NCI-H446 treated with DMSO at 0.1 percent for 48 hours (cell line): ENCODE data around the gene TMEM59.

Experiments
- DNase-seq: peaks from one replicate; lab custom pipeline; 2025; lab: John Stamatoyannopoulos, UW

The TMEM59 gene

DNA sequence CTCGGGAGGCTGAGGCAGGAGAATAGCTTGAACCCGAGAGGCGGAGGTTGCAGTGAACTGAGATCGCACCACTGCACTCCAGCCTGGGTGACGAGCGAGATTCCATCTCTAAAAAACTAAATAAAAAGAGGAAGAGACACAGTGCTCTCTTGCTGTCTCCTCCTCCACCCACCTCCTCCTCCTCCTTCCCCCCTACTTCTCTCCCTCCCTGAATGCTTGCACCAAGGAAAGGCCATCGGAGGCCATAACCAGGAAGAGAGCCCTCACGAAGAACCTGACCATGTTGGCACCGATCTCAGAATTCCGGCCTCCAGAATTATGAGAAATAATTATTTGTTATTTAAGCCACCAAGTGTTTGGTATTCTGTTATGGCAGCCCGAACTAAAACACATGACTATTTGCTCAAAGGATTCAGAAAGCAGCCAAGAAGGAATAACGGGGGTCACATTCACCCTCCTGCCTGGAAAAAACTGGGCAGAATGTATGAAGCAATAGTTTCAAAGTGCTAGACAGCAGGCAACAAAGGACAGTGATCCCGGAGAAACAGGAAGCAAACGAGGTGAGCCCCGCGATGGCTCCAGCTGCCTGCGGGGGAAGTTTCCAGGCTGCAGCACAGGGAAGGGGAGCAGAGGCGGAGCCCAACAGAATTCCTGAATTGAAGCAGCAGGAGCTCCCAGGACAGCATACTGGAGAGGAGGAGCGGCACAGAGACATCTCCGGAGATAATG lies 70.8 kb downstream of the TMEM59 start:
- no peak for DNase-seq

DNA sequence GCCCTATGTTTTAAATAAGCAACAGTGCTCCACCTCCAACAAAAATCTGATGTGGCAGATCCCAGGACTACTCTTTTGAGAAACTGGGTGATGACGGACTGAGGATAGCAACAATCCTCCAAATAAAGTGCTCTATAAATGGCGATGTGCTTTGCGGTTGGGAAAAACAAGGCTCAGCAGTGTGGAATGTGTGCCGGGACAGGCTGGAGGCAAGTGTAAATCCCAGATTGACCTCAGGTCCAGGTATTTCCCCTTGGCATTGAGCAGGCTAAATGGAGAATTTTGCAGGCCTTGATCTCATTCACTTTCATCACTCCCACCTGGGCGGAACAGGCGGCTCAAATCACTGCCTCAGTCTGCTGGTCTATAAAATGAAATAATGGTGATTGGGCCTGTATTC lies 71.8 kb downstream of the TMEM59 start:
- DNase-seq: no peak

DNA sequence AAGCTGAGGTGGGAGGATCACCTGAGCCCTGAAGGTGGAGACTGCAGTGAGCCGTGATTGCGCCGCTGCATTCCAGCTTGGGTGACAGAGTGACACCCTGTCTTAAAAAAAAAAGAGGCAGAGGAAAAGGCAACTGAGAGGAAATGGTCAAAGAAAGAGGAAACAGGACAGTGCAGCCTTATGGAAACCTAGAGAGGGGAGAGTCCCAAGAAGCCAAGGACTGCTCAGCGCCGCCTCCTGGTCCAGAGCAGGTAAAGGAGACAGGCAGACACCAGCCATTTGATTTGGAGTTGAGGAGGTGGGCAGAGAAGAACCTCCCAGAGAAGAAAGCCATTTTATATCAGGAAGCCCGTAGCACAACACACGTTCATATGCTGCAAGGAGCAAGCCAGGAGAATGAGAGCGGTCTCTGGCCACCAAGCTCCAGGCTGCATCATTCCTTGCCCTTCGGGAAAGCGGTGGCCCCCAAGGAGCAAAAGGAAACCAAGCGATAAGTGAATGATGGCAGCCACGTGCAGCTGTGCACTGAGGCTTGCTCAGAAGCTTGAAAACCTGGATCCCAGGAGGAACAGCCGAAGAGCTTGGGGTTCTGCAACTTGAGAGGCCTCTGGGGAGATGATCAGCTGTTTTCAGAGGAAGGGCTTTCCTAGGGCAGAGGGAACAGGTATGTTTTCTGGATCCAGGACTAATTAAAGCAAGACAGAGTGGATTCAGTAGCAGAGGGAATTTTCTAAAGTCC lies 73.1 kb downstream of the TMEM59 start:
- DNase-seq: no peak
